Mesenchymal stem cell (in vitro differentiated cells and primary cell): ENCODE measurements around the gene AP1M2.
A peak's percentile ranks its signal among the peaks of the same experiment; 100 is the strongest.

Experiments used
- DNase-seq: peaks from one replicate; pipeline ENCODE4 v3.0.0-alpha.2; 2013
- H2AFZ ChIP-seq: one replicate; pipeline ENCODE4 v1.6.1; 2013; ENCODE audit warnings: low read depth, mild to moderate bottlenecking, control low read depth, inconsistent platforms, low read length, moderate library complexity
- H2AK5ac ChIP-seq: 2 replicates; pipeline ENCODE4 v1.6.1; 2013; ENCODE audit warnings: low read length, moderate library complexity, mild to moderate bottlenecking, inconsistent platforms; ENCODE audit not compliant: severe bottlenecking
- H2BK120ac ChIP-seq: one replicate; pipeline ENCODE4 v1.6.1; 2013; ENCODE audit warnings: low read depth, mild to moderate bottlenecking, inconsistent platforms, low read length, moderate library complexity
- H2BK12ac ChIP-seq, 2 experiments: one replicate each; pipeline ENCODE4 v1.6.1; 2013; ENCODE audit warnings: inconsistent platforms in 2 of 2, low read length in 2 of 2, mild to moderate bottlenecking in 2 of 2, moderate library complexity in 2 of 2, control low read depth in 1 of 2
- H2BK15ac ChIP-seq: one replicate; pipeline ENCODE4 v1.6.1; 2013; ENCODE audit warnings: mild to moderate bottlenecking, low read depth, inconsistent platforms; ENCODE audit not compliant: poor library complexity, severe bottlenecking
- H2BK5ac ChIP-seq: 2 replicates; pipeline ENCODE4 v1.6.1; 2013; ENCODE audit warnings: low read depth, mild to moderate bottlenecking, low read length, control low read depth, inconsistent platforms; ENCODE audit not compliant: poor library complexity, severe bottlenecking
- H3K14ac ChIP-seq, 2 experiments: one replicate each; pipeline ENCODE4 v1.6.1; 2013; ENCODE audit warnings: inconsistent platforms in 2 of 2, low read length in 2 of 2, control low read depth in 1 of 2, mild to moderate bottlenecking in 1 of 2, moderate library complexity in 1 of 2
- H3K18ac ChIP-seq, 2 experiments: one replicate each; pipeline ENCODE4 v1.6.1; 2013; ENCODE audit warnings: inconsistent platforms in 2 of 2, low read length in 2 of 2, control low read depth in 1 of 2, low read depth in 1 of 2, mild to moderate bottlenecking in 1 of 2
- H3K23ac ChIP-seq, 2 experiments: one replicate each; pipeline ENCODE4 v1.6.1; 2013; ENCODE audit warnings: inconsistent platforms in 2 of 2, low read length in 2 of 2, mild to moderate bottlenecking in 2 of 2, moderate library complexity in 2 of 2, control low read depth in 1 of 2
- H3K27ac ChIP-seq: 2 replicates; pipeline ENCODE4 v1.5.1; 2013; ENCODE audit warnings: mild to moderate bottlenecking, moderate library complexity, low read length, control low read depth, inconsistent platforms; ENCODE audit not compliant: poor library complexity, severe bottlenecking
- H3K27me3 ChIP-seq, 2 experiments: 2 replicates each; pipeline versions ENCODE4 v1.6.1 to v1.7.0; 2013; ENCODE audit warnings: low read length in 2 of 2, mild to moderate bottlenecking in 2 of 2, moderate library complexity in 2 of 2, control low read depth in 1 of 2, inconsistent platforms in 1 of 2; ENCODE audit not compliant: control insufficient read depth in 1 of 2, insufficient read depth in 1 of 2
- H3K36me3 ChIP-seq, 2 experiments: 2 replicates each; pipeline versions ENCODE4 v1.6.1 to v1.7.0; 2013; ENCODE audit warnings: low read length in 2 of 2, control low read depth in 1 of 2, inconsistent platforms in 1 of 2, low read depth in 1 of 2, mild to moderate bottlenecking in 1 of 2; ENCODE audit not compliant: insufficient read depth in 2 of 2, control insufficient read depth in 1 of 2
- H3K4ac ChIP-seq, 2 experiments: one replicate each; pipeline ENCODE4 v1.6.1; 2013; ENCODE audit warnings: inconsistent platforms in 2 of 2, low read length in 2 of 2, mild to moderate bottlenecking in 2 of 2, moderate library complexity in 2 of 2, control low read depth in 1 of 2, low read depth in 1 of 2
- H3K4me1 ChIP-seq: 2 replicates; pipeline ENCODE4 v1.6.1; 2013; ENCODE audit warnings: low read depth, low read length, control low read depth; ENCODE audit not compliant: control insufficient read depth, insufficient read depth
- H3K4me2 ChIP-seq: 2 replicates; pipeline ENCODE4 v1.6.1; 2013; ENCODE audit warnings: low read length, mild to moderate bottlenecking, inconsistent platforms; ENCODE audit not compliant: poor library complexity, severe bottlenecking
- H3K4me3 ChIP-seq, 2 experiments: 2 replicates each; pipeline versions ENCODE4 v1.5.1 to v1.7.0; 2013; ENCODE audit warnings: low read length in 2 of 2, mild to moderate bottlenecking in 2 of 2, control low read depth in 1 of 2, low read depth in 1 of 2; ENCODE audit not compliant: insufficient read depth in 1 of 2
- H3K79me1 ChIP-seq: replicated peaks from 2 replicates; pipeline ENCODE4 v1.6.1; 2013; ENCODE audit warnings: mild to moderate bottlenecking, control low read depth, low read length, inconsistent platforms; ENCODE audit not compliant: poor library complexity, severe bottlenecking
- H3K9ac ChIP-seq: 2 replicates; pipeline ENCODE4 v1.7.0; 2013; ENCODE audit warnings: mild to moderate bottlenecking, low read length, moderate library complexity
- H3K9me3 ChIP-seq: 2 replicates; pipeline ENCODE4 v1.7.0; 2013; ENCODE audit warnings: mild to moderate bottlenecking, low read length; ENCODE audit not compliant: control insufficient read depth
- H4K8ac ChIP-seq: one replicate; pipeline ENCODE4 v1.6.1; 2013; ENCODE audit warnings: inconsistent platforms, mild to moderate bottlenecking, low read length, moderate library complexity
- H4K91ac ChIP-seq: one replicate; pipeline ENCODE4 v1.6.1; 2013; ENCODE audit warnings: mild to moderate bottlenecking, low read length, inconsistent platforms
- WGBS: methylation state at CpG from one replicate; pipeline ENCODE4 v1.1.7; 2013; ENCODE audit warnings: mixed read lengths; 5-methylcytosine and 5-hydroxymethylcytosine counted together

AP1M2 gene

DNA sequence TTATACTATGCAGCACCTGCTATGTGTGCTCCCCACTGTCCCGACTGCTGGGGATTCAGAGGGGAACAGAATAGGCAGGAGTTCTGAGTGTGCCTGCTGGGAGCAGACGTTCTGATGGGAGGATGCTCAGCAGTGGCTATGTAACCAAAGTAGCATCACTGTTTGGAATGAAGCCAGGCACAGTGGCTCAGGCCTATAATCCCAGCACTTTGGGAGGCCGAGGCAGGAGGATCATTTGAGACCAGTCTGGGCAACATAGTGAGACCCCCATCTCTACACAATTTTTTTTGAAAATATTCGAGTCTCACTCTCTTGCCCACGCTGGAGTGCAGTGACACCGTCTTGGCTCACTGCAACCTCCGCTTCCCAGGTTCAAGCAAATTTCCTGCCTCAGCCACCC, 37.4 kb downstream of the AP1M2 start:
- no peaks in the 10 kb centered on the region for H3K9me3 ChIP-seq
- no peak overlapping the region for H2BK12ac ChIP-seq
- H3K79me1 ChIP-seq: peaks cover 29% of the 10 kb centered on the region
- H3K27me3 ChIP-seq: no peaks in the 10 kb centered on the region
- H2BK15ac ChIP-seq: no peak overlapping the region
- H3K18ac ChIP-seq: no peak overlapping the region
- no peak overlapping the region for H3K4me2 ChIP-seq
- no peak overlapping the region for H4K8ac ChIP-seq
- DNase-seq: no peak
- no peak overlapping the region for H3K23ac ChIP-seq
- H3K36me3 ChIP-seq: peaks cover 52 to 61% of the 10 kb centered on the region in 2 experiments
- H3K4me1 ChIP-seq: peaks cover 6% of the 10 kb centered on the region
- 98% methylated on average over 7 of the region's 7 CpGs for WGBS
- no peak overlapping the region for H2BK120ac ChIP-seq
- H2AFZ ChIP-seq: no peak overlapping the region
- H3K27ac ChIP-seq: no peak overlapping the region
- no peak overlapping the region for H2AK5ac ChIP-seq
- no peak overlapping the region for H2BK5ac ChIP-seq
- no peak overlapping the region for H3K4me3 ChIP-seq
- no peak overlapping the region for H3K14ac ChIP-seq
- no peak overlapping the region for H4K91ac ChIP-seq
- no peak overlapping the region for H3K4ac ChIP-seq
- no peak overlapping the region for H3K9ac ChIP-seq

DNA sequence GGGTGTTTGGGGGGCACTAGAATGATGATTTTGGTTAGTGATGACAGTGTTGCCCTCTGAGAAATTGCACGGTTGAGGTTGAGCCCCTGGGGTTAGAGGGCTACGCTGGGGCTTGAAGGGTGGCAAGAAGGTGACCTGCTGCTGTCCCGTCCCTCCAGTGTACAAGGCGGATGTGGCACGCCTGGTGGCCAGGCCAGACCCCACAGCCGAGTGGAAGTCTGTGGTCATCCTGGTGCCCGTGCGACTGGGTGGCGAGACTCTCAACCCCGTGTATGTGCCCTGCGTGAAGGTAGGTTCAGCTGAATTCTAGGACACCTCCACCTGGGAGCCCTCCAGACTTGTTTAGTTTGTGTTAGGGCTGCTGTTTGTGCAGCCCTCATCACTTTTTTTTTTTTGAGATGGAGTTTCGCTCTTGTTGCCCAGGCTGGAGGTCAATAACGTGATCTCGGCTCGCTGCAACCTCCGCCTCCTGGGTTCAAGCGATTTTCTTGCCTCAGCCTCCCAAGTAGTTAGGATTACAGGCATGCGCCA, 38.3 kb downstream of the AP1M2 start:
- no peak for DNase-seq
- H2AFZ ChIP-seq: no peak overlapping the region
- H2BK12ac ChIP-seq: no peak overlapping the region
- H4K91ac ChIP-seq: no peak overlapping the region
- H3K4ac ChIP-seq: no peak overlapping the region
- 93% methylated on average over 18 of the region's 18 CpGs for WGBS
- H3K18ac ChIP-seq: no peak overlapping the region
- H2AK5ac ChIP-seq: no peak overlapping the region
- H3K27me3 ChIP-seq: no peaks in the 10 kb centered on the region
- no peak overlapping the region for H3K14ac ChIP-seq
- no peak overlapping the region for H3K4me3 ChIP-seq
- no peak overlapping the region for H2BK15ac ChIP-seq
- H3K9ac ChIP-seq: no peak overlapping the region
- H3K36me3 ChIP-seq: peaks cover 43 to 52% of the 10 kb centered on the region in 2 experiments
- H3K4me1 ChIP-seq: peaks cover 10% of the 10 kb centered on the region
- H3K79me1 ChIP-seq: peaks cover 30% of the 10 kb centered on the region
- H3K27ac ChIP-seq: no peak overlapping the region
- no peak overlapping the region for H2BK5ac ChIP-seq
- no peaks in the 10 kb centered on the region for H3K9me3 ChIP-seq
- H3K23ac ChIP-seq: no peak overlapping the region
- H3K4me2 ChIP-seq: no peak overlapping the region
- H4K8ac ChIP-seq: no peak overlapping the region
- H2BK120ac ChIP-seq: no peak overlapping the region

DNA sequence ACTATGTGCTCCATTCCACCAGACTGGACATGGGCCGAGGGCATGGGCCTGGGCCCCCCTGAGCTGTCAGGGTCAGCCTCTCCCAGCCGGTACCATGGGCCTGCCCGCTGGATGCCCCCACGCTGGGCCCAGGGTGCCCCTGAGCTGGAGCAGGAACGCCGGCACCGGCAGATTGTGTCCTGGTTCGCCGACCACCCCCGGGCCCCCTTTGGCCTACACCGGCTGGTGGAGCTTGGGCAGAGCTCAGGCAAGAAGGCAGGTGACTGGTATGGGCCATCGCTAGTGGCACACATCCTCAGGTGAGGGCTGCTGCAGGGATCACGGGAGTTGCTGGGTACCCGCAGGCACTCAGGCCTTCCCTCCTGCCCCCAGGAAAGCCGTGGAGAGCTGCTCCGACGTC, 40.3 kb downstream of the AP1M2 start:
- no peak overlapping the region for H3K4ac ChIP-seq
- H3K14ac ChIP-seq: no peak overlapping the region
- no peaks in the 10 kb centered on the region for H3K9me3 ChIP-seq
- no peak overlapping the region for H4K91ac ChIP-seq
- H3K36me3 ChIP-seq: peaks cover 23 to 32% of the 10 kb centered on the region in 2 experiments
- H2BK15ac ChIP-seq: no peak overlapping the region
- H2BK5ac ChIP-seq: no peak overlapping the region
- H3K4me2 ChIP-seq: no peak overlapping the region
- no peak for DNase-seq
- no peaks in the 10 kb centered on the region for H3K27me3 ChIP-seq
- no peak overlapping the region for H3K18ac ChIP-seq
- H3K79me1 ChIP-seq: peaks cover 22% of the 10 kb centered on the region
- no peak overlapping the region for H3K9ac ChIP-seq
- no peak overlapping the region for H3K23ac ChIP-seq
- H4K8ac ChIP-seq: no peak overlapping the region
- WGBS: 98% methylated on average over 17 of the region's 17 CpGs
- H2AK5ac ChIP-seq: no peak overlapping the region
- no peak overlapping the region for H2BK12ac ChIP-seq
- peaks cover 14% of the 10 kb centered on the region for H3K4me1 ChIP-seq
- no peak overlapping the region for H3K27ac ChIP-seq
- H2BK120ac ChIP-seq: no peak overlapping the region
- H2AFZ ChIP-seq: no peak overlapping the region
- no peak overlapping the region for H3K4me3 ChIP-seq

- Histone ChIP-seq H3K79me1 (peaks cover 21% of the 10 kb centered on the region), H3K18ac (no peak overlapping the region), H2AFZ (no peak overlapping the region), H2BK120ac (no peak overlapping the region), H4K8ac (no peak overlapping the region), H3K27ac (no peak overlapping the region), H2BK15ac (no peak overlapping the region), H2AK5ac (no peak overlapping the region), H3K4me1 (peaks cover 14% of the 10 kb centered on the region), H3K4ac (no peak overlapping the region), H3K23ac (no peak overlapping the region), H3K14ac (no peak overlapping the region), H2BK12ac (no peak overlapping the region), H3K9ac (peak overlapping the region; percentile 90), H3K36me3 (peaks cover 16 to 21% of the 10 kb centered on the region in 2 experiments), H3K4me2 (peak overlapping the region; percentile 62), H4K91ac (no peak overlapping the region), H2BK5ac (no peak overlapping the region), H3K4me3 (peak overlapping the region in 1 of 2 experiments; percentile 89), H3K9me3 (no peaks in the 10 kb centered on the region), H3K27me3 (peaks cover 0 to 8% of the 10 kb centered on the region in 2 experiments)
- WGBS: 82% methylated on average over 20 of the region's 23 CpGs
- no peak for DNase-seq
Observed at GRCh38 chr19:10544753-10545251, 42.3 kb downstream of the AP1M2 start.
